Measurements from ENCODE around the gene LYZL2.
"Not testable (repeated sequence)": the region's sequence is repeated elsewhere in the genome, so short reads cannot be mapped to it uniquely, and the experiment has no call there.

The LYZL2 gene

GRCh38 chr10:30637881-30638467 lies 8.4 kb upstream of the LYZL2 start:
- DNase-seq = no peak

GRCh38 chr10:30631188-30631587 lies 1.6 kb upstream of the LYZL2 start:
- no peak for DNase-seq

- no peak for DNase-seq
Observed at GRCh38 chr10:30630571-30630970, 1.0 kb upstream of the LYZL2 start.

- DNase-seq = not testable (repeated sequence)
Observed at GRCh38 chr10:30628576-30628975, 977 bp downstream of the LYZL2 start.

GRCh38 chr10:30626837-30627236 lies 2.7 kb downstream of the LYZL2 start:
- DNase-seq = not testable (repeated sequence)

- not testable (repeated sequence) for DNase-seq
Observed at GRCh38 chr10:30626196-30626595, 3.4 kb downstream of the LYZL2 start.

- DNase-seq = no peak
Observed at GRCh38 chr10:30625080-30625479, 4.5 kb downstream of the LYZL2 start.

GRCh38 chr10:30619966-30620365 lies 9.6 kb downstream of the LYZL2 start:
- DNase-seq = no peak

GRCh38 chr10:30617070-30617469 lies 12.5 kb downstream of the LYZL2 start:
- DNase-seq = no peak

GRCh38 chr10:30611041-30611440 lies 18.5 kb downstream of the LYZL2 start:
- not testable (repeated sequence) for DNase-seq

- DNase-seq = no peak
Observed at GRCh38 chr10:30607814-30608213, 21.7 kb downstream of the LYZL2 start.

GRCh38 chr10:30606313-30606712 lies 23.2 kb downstream of the LYZL2 start:
- no peak for DNase-seq

- not testable (repeated sequence) for DNase-seq
Observed at GRCh38 chr10:30605341-30606121, 24.0 kb downstream of the LYZL2 start.

- DNase-seq = no peak
Observed at GRCh38 chr10:30603589-30603988, 26.0 kb downstream of the LYZL2 start.

- no peak for DNase-seq
Observed at GRCh38 chr10:30602747-30603146, 26.8 kb downstream of the LYZL2 start.

GRCh38 chr10:30600005-30600404 lies 29.5 kb downstream of the LYZL2 start:
- no peak for DNase-seq

GRCh38 chr10:30598105-30598776 lies 31.3 kb downstream of the LYZL2 start:
- DNase-seq = no peak

GRCh38 chr10:30597433-30597824 lies 32.1 kb downstream of the LYZL2 start:
- not testable (repeated sequence) for DNase-seq

- DNase-seq = not testable (repeated sequence)
Observed at GRCh38 chr10:30596493-30597432, 32.8 kb downstream of the LYZL2 start.

GRCh38 chr10:30596013-30596412 lies 33.5 kb downstream of the LYZL2 start:
- no peak for DNase-seq

- DNase-seq = no peak
Observed at GRCh38 chr10:30594077-30594476, 35.5 kb downstream of the LYZL2 start.

GRCh38 chr10:30592770-30593169 lies 36.8 kb downstream of the LYZL2 start:
- not testable (repeated sequence) for DNase-seq

GRCh38 chr10:30591249-30591670 lies 38.3 kb downstream of the LYZL2 start:
- DNase-seq = no peak

Data from NCI-H1417 treated with DMSO at 0.1 percent for 48 hours (cell line).